Activated CD4-positive, alpha-beta T cell treated with anti-CD3 and anti-CD28 coated beads, Interleukin-2, amount 50 U/mL, for 24 hours (primary cell): ENCODE measurements around the gene PNMA1.

ENCODE experiments used
- DNase-seq, 2 donors: peaks; one replicate each; pipeline ENCODE4 v3.0.0-alpha.2; 2020; ENCODE audit warnings: low read depth in 1 of 2, low spot score in 1 of 2

PNMA1 gene

DNA sequence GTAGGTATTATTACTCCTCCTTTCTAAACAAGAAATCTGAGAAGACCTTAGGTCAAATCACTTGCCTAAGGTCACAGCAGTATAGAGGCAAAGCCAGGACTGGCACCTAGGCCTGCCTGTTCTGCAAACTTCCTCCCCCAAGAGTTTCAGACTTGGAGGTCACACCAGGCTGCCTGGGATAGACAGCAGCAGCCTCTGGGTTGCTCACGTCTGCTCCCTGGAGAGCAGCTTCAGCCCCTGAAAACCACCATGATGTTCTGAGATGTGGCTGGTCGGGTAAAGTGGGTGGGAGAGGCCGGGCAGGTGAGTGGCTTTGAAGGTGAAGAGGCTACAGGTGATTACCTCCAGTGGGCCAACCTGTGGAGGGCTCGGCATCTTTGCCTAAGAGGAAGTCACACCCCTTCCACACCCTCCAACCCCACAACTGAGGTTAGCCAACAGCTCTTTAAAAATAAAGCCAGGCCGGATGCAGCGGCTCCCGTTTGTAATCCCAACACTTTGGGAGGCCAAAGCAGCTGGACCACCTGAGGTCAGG lies 37.0 kb upstream of the PNMA1 start:
- no peak for DNase-seq

DNA sequence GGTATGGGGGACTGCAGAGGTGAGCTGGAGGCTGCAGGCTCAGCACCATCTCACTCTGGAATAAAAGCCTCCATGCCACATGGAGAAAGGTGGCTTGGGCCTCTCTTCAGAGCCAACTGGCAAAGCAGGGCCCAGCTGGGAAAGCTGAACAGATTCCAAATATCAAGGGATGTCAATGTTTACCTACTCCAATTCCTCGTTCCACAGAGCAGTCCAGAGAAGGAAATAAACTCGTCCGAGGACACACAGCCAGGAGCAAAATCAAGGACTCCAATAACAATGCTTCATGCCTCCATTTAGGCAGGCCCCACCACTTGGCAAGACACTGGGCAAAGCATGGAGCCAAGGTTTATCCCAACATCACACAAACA lies 36.3 kb upstream of the PNMA1 start:
- DNase-seq, result no peak

DNA sequence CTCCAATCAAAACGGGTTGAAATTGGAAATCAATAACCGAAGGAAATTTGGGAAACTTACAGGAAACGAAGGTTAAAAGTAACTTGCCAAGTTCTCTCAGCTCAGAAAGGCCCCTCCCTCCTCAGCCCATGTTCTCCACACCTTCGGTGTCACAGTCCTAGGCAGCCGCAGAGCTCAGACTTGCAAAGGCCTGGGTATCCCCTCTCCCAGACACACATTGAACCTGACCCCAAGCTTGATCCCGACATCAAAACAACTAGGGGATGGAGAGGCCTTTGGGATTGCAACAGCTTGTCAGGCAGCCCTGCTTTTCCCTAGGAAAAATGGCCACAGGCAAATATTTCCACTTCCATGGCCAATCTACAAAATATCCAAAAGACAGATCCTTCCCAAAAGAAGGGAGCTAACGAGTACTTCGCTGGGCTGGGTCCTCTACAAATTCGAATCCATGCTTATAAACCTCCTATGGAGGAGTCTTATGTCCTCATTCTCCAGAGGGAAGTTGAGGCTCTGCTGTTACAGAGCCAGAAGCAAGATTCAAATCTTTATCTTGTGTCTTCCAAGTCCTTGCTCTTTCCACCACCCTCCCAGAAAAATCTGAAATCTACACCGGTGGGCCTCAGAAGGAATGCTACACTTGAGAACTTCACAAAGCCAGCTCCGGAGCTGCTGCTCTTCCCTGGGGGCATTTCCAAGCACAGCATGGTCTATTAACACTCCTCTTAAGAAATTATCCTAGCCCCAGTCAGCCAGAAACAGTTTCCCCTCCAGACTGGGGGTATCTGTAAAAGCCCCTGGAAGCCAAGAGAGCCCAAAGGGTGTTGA lies 35.7 kb upstream of the PNMA1 start:
- no peak for DNase-seq

DNA sequence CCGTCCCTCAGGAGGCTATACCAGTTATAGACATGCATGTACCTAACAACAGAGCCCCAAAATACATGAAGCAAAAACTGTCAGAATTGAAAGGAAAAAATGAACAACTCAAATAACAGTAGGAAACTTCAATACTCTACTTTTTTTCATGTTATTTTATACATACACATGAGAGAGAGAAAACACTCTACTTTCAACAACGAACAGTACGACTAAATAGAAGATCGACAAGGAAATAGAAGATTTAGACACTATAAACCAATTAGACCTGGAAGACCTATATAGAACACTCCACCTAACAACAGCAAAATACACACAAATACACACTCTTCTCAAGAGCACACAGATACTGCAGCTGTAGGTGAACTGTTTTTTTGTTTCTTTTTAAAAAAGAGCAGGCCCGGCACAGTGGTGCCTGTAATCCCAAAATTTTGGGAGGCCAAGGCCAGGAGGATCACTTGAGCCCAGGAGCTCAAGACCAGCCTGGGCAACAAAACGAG lies 34.7 kb upstream of the PNMA1 start:
- DNase-seq, result no peak

DNA sequence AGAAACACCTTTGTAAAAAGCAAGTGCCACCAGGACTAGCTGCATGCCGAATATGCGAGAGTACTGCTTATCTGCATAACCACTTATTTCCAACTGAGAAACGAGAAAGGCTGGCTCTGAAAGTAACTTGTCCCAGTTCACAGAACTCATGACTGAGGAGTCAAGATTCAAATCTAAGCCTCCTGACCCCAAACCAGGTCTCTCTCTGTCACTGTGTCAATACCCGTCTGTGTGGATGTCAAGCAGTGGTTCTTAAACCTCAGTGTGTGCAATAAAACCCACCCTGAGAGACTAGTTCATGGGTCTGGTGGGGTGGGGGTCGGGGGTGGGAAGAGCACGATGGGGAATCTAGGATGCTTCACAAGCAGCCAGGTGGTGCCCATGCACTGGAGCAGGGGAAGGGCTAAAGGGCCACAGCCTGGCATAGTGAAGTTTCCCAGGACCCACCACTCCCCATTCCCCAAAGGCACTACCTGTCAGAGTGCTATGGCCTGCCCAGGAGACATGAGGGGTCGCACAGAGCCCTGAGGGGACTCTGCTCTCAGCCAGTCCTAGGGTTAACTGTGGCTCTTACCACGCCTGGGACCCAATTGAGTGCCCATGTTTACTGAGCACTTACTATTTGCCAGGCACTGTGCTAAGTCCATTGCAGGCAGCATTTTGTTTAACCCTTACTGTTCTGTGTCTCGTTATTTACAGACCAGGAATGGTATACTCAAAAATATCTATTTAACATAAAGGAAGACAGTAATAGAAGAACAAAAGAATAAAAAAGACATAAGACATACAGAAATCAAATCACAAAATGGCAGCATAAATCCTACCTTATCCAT lies 33.4 kb upstream of the PNMA1 start:
- DNase-seq, result no peak

DNA sequence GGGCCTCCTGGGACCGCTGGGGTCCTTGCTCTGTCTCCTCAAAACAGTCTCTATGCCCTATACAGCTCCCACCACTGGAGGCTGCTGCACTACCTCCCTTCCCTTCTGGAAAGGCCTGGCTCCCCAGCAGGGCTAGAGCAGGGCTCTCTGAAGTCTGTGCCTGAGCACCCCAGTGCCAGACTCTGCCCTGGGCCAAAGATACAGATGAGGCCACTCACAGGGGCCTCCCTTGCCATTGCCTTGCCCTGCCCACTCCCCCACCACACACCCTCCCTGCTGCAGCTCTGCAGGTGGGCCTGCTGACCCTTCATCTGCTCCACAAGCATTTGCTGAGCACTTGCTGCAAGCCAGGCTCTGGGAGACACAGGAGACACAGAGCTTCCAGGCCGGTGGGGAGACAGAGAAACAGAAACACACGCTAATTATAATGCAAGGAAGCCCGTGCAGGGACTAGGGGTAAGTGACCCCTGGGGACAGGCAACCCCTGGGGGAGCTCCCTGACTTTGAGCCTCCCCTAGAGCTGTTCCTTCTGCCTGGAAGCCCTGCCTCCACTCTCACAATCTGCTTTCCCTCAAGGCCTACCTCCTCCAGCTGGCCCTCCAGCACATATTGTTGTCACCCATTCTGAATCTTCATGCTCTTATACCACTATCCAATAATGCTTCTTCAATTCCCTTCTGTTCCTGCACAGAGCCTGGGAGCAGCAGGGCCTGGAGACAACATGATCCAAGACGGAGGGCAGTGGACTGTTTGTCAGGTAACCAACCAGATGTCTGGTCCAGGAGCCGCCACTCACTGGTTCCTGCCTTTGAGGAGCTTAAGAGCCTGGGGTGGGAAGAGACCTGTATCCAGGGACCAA lies 32.6 kb upstream of the PNMA1 start:
- no peak for DNase-seq

DNA sequence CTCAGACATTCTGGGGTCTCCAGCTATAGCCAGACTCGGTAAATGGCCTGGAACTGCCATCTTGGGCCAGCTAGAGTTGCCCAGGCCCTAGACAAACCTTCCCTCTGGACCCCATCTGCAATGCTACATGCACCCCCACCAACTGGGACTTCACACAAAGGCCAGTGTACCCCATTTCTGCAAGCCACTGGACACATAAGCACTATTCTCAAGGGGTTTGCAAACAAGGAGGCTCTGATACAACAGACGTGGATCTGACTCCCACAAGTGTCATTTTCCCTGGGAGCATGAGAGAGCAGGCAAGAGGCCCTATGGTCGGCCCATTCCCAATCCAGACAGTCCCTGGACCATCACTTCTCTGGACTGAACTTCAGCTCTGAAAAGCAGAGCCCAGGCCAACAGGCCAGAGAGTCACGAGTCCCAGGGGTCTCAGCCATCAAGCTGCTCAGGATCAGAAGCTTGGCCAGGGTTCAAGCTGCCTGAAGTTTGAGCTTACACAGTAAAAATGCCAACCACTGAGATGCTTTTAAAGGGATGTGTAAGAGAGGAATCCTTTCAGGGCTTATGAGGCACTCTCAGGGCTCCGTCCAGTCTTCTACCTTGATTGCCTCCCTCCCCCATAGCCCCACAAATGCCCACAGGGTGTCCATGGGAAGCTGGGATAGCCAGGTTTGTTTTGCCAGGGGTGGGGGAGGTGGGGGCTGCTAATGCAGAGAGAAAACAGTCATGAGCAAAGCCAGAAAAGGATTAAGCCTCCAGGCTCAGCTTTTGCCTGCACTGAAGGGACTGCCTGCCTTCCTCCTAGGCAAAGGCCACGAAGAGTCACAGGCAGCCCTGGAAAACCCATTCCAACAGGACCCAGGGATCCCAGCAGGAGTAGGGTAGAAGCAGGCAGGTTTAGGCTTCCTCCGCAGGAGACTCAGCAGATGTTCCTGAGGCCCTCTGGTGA lies 31.7 kb upstream of the PNMA1 start:
- no peak for DNase-seq

DNA sequence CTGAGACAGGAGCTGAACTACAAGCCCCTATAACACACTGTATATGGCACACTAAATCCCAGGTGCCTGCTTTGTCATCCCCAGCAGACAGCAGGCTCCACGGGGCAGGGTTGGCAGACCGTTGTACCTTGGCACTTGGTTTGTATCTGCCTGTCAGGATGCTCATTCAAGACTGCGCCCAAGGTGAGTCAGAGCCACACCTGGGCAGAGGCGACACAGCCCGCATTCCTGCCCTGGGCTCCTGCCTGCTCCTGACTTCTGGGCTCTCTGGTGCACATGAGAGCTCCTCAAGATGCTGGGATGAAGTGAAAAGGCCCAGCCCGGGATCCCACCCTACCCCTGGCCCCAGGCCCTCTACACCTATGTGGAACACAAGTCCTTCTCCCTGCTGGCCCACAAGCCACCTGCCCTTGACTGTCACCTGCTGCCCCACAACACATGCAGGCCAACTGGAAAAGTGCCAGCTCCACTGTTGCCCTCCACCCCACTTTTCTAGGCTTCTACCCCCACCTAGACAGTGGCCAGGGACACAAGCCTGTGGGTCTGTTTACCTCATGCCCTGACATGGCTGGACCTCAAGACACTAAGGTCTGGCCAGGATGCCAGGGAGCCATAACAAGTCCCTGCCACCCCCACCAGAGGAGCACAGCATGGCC lies 30.8 kb upstream of the PNMA1 start:
- no peak for DNase-seq

DNA sequence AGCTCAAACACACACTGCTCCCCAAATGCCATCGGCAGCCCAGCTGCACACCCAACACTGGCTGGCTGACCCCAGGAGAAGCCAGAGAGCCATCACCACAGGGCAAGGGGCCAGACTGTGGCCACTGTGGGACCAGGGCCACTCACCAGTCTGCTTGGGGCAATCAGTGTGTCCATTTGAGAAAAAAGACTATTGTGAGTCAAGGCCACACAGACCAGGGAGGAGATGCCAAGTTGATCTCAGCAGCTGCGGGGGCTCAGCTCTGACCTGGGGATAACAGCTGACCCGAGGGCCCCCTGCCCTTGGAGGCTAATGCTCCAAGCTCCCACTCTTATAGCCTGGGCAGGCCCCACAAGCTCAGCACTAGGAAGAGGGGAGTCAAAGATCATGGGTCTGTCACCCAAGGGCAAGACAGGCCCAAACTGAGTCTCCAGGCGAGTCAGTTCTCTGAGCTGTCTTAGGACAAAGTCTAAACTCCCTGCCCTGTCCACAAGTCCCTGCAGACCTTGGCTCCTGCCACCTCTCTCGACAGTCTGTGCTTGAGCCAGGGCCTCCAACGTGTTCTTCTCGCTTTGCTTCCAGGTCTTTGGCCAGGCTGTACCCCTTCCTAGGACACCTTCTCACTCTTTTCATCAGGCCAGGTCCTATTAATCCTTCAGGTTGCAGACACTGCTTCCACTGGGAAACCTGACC lies 30.1 kb upstream of the PNMA1 start:
- no peak for DNase-seq

DNA sequence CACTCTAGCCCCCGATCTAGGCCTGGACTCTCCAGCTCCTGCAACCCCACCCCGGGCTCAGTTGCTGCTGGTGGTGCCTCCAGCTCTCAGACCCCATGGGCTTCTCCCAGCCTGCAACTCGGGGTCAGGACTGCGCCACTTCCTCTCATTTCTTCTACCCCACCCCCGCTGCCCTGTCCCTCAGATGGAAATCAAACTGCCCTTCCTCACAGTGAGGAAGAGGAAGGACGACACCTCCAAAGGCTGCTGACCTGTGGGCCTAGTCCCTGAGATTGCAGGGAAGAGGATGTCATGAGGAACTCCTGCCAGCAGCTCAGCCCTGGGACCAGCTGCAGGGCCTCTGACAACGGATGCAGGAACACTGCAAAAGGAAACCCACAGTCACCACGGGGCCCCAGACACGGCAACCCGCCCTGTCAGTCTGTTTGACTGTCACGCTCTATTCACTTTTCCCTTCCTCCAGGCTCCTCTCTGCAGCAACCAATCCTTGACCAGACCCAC lies 29.3 kb upstream of the PNMA1 start:
- DNase-seq, result peak in 1 of 2 donors; percentile 55

DNA sequence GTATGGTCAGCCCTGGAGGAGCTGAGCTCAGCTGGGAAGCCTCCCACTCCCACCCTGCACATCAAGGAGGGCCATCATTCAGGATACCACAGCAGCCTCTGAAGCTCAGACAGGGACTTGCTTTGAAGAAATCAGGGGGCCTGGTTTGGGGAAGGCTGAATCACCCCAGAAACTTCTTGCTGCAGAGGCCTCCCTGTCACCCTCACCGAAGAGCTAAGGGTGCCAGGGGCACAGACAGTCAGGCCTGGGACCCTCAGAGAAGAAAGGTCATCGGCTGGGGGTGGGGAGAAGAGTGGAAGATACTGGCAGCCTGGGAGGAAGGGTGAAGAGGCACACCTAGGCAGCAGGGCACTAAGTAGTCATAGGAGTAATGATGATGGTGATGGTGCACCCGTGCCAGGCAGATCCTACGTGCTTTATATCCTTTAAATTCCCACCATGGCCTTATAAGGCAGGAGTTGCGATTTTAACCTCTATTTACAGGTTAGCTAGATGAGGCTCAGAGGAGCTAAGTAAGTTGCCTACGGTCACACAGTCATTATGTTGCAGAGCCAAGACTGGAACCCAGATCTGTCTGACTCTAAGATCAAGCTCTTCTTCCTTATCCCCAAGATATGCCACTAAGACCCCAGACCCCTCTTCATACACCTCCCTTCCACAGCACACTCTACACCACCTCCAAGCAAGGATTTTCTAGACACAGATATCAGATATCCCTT lies 28.5 kb upstream of the PNMA1 start:
- no peak for DNase-seq

DNA sequence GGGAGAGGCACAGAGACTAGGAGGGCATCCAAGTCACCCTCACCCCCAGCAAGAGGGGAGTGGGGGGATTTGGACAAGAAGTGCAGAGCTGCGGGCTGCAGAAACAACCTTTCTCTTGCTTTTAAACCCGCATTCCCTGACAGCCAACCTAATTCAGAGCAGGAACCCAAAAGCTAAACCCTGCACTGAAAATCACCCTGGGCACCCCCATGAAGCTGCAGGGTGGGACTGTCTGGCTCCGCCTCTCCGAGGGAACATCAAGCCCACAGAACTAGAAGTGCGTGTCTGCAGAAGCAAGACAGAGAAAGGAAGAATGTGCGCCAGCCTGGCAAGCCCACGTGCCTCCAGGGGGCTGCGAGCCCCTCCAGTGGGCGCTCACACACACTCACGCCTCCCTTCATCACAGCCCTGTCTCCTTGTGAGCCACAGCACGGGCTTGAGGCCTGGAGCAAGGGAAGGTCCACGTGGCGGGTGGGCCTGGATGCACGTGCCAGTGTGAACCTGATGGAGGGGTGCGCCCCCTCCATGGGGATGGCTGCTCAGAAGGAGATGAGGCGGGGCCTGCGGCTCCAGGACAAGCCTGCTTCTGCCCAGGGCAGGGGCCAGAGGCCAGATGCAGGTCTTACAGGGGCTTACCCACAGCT lies 27.8 kb upstream of the PNMA1 start:
- no peak for DNase-seq

DNA sequence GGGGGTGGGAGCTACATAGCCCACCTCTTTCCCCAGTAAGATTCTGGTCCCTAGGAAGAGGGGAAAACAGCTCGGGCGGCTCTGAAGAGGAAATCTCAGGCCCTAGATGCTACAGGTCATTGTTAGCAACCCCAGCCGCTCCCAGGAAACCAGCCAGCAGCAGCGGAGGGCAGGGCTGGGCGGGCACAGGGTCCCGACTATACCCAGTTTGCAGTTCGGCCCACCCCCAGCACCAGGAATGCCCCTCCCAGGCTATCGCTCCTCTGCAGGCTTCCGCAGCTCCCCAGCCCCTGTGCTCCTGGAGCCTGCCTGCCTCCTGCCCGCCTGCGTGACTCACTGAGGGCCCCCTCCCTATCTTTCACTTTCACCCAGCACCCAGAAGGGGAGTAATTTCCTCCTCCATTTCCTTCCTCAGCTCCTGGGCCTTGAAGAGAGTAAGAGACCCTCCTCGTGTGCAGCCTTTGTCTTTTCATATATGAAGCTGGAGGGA lies 27.2 kb upstream of the PNMA1 start:
- DNase-seq, result peak in 1 of 2 donors; percentile 64

DNA sequence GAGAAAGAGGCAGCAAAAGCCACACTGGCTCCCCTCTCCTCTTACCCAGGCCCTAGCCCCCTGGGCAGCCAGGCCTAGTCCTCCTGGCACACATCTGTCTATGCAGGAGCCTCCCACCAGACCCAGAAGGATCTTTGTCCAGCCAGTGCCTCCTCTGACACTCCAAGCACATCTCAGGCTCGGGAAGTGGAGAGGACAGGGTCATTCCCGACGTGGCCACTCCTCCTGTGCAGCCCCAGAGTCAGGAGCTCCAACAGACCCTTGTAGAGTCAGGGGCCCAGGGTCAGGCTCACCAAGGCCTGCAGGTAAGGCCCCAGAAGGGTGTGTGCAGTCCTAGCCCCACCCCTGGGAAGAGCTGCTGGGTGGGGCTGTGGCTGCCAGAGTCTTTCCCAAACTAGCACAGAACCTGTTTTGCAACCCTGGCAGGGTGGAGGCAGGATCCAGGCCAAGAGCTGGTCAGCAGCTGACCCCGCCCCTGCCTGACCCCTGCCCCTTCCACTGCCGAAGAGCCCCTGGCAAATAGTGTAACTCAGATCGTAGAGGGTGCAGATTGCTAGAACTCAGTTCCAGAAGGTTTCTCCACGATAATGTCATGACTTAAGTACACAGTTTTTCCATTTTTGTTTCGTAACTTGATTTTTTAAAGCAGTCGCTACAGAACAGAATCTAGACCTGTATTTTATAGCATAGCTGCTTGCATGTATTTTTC lies 26.6 kb upstream of the PNMA1 start:
- no peak for DNase-seq

DNA sequence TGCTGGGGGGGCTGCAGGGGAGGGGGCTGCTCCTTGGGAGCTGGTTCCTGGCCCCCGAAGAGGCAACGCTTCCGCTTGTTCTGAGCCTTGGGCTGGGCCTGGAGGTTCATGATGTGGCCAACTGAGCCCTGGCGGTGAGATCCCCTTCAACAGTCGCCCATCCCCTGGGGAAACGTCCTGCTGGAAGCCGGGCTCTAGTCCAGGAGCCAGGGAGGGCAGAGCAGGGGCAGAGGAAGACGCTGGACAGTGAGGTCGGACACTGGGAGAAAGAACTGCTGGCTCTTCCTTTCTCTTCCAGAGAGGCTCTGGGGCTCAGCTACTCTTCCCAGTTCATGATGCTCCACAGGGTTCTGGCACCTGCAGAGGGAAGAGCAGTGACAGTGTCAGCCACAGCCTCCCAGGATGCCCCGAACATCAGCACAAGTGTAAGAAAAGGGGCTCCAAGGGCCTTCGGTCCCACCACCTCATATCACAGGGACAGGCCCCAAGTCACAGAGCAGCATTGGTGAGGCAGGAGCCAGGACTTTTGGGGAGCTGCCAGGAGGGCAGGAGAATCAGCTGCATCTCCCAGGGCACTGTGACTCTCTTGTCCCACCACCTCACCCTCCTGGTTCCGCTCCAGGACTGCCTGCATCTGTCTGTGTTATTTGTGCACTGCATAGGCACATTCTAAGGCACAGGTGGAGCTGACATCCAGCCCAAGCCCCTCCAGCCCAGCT lies 25.9 kb upstream of the PNMA1 start:
- no peak for DNase-seq
